Measurements from ENCODE around the gene FUT2.
"Not testable (repeated sequence)": the region's sequence is repeated elsewhere in the genome, so short reads cannot be mapped to it uniquely, and the experiment has no call there.

FUT2 gene

DNA sequence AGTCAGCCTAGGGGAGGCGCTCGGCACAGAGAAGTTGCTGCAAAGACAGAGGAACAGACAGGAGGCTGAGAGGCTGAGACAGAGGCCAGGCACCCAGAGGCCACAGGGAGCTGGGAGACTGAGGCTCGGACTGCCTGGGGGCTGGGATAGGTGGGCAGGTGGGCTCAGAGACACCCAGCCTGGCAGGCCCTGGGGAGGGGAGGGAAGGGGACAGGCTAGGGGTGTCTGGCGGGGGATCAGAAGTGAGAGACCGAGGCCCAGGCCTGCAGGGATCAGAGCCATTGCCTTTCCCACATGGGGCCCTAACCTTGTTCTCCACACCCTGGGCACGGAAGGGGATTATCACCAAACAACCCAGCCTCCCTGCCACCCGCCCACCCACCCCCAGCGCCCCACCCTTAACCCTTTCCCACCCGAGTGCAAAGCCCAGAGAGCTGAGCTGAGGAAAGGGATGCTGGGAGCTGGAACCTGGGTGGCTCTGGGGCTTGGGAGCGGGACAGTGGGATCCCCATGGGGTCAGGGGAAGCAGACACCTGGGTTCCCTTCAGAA, 24.2 kb upstream of the FUT2 start:
- no peak for DNase-seq

DNA sequence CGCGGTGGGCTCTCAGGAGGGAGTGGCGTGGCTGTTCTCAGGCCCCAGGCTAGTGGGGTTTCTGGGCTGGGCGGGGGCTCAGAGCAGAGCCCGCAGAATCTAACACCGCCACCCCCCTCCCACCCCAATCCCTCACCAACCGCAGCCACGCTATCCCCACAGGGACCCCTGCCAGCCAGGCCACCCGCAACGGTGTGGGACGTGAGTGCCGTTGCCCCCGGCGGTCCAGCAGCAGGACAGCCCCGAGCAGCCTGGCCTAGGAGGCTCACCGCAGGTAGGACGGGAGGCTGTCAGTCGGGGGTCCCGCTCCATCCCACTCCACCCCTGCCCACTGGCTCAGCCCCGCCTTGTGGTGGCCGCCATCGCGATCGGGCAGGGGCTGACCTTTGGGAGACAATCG, 22.8 kb upstream of the FUT2 start, which contains the start of gene NTN5:
NTN5 (minus strand) TSS at position 24 of the 400 bp plus-strand sequence. CDS start 2,031 bp downstream, outside the sequence.
- DNase-seq, result no peak

DNA sequence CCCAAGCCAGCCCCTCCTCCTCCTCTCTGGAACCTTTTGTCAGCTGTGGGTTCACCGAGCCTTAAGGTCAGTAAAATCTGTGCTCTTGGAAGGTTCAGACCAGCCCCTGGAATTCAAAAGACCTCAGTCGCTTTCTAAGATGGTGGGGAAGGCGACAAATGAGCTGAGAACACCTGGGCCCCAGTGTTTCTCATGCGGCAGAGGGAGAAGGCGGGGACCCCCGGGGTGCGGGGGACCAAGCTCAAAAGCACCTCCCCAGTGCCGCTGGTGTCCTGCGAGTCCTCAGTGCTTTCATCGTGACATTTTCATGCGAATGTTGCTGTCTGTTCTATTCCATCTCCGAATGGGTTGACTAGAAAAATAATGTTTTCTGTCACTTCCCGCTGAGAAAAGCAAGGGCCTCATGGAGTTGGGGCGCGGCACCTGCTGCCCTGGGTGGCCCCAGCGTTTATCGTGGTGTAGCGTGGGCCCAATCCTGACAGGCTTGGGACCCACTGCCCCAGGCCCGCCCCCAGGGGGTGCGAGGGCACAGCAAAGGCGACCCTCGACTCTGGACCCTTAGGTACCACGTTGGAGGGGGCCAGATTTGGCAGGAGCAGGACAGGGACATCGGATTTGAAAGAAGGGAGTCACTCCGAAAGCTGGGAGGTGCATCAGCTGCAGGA, 22.2 kb upstream of the FUT2 start:
- DNase-seq, result no peak

DNA sequence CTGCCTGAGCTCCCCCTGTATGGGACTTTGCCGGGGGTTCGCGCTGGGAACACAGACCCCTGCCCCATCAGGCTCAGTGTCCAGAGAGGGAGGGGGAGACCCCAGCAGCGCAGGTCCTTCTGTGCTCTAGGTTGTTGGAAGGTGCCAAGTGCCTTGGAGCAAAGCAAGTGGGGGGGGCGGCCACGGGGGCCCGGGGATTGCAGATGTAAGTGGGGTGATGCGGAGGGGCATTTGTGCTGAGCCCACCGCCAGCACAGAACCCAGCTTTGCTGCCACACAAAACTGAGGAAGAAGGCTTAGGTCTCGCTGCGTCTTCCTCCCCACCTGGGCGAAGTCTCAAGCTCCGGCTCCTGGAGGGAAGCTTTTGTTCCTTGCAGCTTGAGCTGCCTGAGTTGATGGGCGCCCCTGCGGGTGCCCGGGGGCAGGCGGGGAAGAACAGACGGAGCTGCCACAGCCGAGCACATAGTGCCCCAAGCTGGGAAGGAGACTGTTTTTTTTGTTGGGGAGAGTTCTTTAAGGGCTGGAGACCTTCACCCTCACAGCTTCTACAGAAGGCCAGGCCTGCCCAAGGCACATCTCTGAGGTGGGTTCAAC, 21.5 kb upstream of the FUT2 start:
- no peak for DNase-seq

DNA sequence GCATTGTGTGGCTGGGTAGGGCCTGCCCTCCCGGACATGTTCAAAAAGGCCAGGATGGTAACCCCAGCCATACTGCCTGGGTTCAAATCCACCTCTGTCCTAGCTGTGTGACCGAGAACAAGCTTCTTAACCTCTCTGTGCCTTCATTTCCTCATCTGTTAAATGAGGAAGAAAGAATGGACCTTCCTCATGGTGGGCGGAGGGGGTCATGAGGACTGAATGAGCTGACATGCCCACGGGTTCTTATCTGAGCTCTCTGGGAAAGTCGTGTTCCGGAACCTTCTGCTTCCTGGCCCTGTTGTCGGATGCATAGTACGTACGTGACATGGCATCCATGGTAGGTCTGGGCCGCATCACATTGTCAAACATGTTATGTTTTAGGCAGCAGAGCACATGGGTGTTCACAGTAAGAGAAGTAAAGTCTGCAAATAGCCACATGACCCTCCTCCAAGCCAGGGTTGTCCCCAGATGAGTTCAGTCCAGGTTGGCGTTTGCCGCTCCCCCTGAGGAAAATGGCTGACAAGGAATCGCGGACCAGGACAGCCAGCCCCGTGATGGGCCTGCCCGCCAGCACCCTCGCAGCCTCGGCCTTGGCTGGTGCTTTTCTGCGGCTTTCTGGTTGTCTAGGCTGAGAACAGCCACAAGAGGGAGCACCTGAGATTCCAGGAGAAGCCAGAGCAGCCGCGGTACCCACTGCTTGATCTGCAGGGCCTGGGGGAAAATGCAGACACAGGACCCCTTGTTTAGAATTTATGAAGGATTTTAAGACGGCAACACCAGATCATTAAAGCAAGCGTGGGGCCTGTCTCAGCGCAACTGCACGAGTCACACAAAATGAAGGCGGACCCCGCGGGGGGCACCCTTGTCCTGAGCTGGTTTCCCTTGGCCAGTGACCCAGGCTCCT, 20.6 kb upstream of the FUT2 start:
- peak; percentile 83 for DNase-seq

DNA sequence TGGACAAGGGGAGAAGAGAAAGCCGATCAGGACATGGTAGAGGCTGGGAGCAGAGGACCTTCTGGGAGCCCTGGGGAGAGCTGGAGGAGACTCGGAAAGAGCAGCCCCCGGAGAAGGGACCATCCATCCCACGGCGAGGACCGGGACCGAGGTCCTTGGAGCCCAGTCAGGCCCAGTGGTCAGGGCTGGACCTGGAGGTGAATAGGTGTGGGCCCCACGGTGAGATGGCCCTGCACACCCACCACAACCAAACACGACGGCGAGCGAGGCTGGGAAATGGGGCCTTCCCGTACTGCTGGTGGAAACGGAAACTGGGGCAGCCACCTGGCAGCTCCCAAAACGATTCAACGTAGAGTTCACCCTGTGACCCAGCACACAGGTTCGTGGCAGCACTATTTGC, 19.3 kb upstream of the FUT2 start:
- DNase-seq, result no peak

DNA sequence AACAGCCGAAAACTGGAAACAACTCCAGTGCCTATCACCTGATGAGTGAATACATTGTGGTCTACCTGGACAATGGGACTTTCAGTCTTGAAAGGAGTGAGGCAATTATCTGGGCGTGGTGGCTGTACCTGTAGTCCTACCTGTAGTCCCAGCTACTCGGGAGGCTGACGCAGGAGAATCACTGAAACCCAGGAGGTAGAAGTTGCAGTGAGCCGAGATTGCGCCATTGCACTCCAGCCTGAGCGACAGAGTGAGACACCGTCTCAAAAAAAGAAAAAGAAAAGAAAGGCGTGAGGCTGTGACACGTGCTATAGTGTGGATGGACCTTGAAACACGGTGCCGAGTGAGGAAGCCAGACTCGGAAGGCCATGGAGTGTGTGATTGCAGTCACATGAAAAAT, 18.9 kb upstream of the FUT2 start:
- DNase-seq, result no peak

DNA sequence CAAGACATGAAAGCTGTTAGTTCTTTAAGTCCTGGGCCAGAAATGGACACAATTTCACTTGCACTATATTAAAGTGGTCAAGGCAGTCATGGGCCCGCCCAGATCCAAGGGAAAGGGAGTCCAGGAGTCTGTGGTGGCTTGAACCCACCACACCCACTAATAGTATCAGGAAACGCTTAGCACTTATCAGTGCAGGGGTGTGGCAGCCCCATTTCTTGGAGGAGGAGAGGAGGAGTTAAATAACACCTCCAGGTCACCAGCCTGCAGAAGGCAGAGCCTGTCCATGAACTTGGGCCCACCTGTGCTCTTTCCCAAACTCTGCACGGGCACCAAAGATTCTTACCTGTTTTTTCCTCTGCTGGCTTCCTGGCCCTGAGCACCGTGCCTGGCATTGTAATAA, 17.6 kb upstream of the FUT2 start:
- no peak for DNase-seq

DNA sequence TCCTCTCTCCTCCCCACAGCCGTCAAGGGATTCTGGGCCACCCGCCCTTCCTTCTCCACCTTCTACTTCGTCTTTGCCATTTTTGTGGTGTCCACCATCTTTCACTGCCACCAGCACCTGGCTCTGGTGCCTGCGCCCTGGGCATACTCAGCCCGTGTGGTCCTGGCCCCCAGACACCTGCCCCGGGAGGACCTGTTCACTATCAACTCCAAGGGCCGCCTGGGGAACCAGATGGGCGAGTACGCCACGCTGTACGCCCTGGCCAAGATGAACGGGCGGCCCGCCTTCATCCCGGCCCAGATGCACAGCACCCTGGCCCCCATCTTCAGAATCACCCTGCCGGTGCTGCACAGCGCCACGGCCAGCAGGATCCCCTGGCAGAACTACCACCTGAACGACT, 15.8 kb upstream of the FUT2 start:
- not testable (repeated sequence) for DNase-seq

DNA sequence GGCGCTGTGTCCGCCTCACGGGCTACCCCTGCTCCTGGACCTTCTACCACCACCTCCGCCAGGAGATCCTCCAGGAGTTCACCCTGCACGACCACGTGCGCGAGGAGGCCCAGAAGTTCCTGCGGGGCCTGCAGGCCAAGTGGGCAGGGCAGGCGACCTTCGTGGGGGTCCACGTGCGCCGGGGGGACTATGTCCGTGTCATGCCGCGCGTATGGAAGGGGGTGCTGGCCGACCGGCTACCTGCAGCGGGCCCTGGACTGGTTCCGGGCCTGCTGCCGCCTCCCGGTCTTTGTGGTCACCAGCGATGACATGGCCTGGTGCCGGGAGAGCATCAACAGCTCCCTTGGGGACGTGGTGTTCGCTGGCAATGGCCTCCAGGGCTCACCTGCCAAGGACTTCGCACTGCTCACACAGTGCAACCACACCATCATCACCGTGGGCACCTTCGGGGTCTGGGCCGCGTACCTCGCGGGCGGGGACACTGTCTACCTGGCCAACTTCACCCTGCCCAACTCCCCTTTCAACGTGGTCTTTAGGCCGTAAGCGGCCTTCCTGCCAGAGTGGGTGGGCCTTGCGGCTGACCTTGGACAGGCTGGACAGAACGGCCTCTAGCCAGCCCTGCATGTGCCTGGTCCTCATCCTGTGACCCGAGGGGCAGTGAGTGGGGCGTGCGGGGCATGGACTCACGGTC, 15.2 kb upstream of the FUT2 start:
- no peak for DNase-seq

DNA sequence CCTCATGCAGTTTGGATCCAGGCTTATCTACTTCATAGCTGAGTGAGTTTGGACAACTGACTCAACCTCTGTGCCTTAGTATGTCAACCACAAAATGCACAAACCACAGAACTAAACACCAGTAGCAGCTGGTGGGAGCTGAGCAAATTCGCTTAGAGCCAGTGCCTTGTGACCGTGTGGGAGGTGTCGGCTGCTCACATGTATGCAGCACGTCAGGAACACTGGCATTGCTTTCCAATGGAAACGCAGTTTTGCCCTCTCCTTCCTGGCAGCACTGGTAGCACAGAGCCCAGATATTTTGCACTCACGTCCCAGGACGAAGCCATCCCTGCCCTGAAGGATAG, 14.7 kb upstream of the FUT2 start:
- DNase-seq, result no peak

DNA sequence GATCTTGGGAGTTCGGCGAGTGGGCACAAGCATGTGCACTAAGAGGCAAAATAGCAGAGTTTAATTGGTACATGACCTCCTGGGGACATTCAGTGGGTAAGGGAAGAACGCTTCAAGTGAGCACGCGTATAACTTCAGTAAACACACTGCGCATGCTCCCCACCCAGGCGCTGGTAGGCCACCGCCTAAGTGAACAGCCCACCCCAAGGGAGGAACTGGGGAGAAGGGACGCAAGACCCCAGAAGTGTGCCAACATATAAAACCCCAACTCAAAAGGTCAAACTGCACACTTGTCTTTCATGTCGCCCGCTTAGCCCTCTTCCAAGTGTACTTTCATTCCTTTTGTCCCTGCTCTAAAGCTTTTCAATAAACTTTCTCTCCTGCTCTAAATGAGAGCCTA, 12.4 kb upstream of the FUT2 start:
- DNase-seq, result peak; percentile 58

DNA sequence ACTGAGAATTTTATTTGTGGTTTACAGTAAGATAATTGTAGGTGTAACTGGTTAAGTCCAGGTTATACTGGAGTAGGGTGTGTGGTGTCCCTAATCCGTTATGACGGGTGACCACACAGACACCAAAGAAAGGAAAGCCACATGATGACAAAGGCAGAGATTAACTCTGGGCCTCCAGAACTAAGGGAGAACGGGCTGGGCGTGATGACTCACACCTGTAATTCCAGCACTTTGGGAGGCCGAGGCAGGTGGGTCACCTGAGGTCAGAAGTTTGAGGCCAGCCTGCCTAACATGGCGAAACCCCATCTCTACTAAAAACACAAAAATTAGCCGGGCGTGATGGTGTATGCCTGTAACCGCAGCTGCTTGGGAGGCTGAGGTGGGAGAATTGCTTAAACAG, 10.2 kb upstream of the FUT2 start:
- DNase-seq, result no peak

DNA sequence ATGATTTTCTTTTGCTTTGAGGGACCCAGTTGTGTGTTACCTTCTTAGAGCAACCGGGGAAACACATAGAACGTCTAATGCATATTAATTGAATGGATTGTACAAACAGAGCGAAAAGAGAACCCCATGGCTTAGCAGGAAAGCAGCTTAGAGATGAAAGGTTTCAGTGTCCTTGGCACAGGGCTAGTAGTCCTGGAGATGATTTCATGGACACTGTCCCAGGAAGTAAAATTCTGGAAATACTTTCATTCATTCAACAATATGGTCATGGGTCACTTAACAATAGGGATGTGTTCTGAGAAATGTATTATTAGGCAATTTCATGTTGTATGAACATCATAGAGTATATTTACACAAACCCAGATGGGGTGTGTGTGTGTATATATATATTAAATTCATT, 9.7 kb upstream of the FUT2 start:
- DNase-seq, result no peak

DNA sequence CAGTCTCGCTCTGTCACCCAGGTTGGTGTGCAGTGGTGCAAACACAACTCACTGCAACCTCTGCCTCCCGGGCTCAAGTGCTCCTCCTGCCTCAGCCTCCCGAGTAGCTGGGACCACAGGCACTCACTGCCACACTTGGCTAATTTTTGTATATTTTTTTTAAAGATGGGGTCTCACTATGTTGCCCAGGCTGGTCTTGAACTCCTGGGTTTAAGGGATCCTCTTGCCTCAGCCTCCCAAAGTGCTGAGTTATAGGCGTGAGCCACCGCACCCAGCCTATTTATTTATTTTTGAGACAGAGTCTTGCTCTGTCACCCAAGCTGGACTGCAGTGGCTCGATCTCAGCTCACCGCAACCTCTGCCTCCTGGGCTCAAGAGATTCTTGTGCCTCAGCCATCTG, 9.1 kb upstream of the FUT2 start:
- DNase-seq, result not testable (repeated sequence)

DNA sequence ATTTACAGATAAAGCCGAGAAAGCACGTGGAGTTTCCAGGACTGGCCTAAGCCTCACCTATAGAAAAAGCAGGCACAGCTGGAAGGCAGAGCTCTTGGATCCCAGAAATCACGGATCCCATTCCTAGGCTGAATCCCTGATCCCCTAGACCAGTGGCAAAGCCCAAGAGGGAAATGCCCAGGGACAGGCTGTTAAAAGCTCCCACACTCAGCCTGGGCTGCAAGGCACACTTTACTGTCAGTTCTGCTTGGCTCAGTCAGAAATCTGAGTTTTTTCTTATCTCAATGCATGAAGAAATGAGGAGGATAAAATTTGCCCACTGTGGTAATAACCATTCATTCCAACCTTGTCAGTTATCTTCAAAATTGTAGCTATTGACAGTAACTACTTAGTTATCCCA, 8.0 kb upstream of the FUT2 start:
- DNase-seq, result no peak

DNA sequence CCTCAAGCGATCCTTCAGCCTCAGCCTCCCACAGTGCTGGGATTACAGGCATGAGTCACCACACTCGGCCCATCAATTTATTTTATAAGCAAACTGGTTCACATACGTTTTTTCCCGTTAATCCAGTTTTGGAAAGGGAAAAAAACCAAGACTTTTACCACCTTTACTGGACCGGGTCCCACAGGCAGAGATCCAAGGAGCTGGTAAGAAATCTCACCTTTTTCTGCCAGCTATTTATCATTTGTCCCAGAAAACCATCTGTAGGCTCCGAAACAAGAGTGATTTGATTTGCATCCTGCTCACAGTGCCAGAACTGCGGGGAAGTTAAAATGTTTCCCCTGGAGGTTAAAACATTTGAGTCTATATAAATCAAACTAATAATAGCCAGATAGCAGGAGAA, 6.3 kb upstream of the FUT2 start:
- no peak for DNase-seq

DNA sequence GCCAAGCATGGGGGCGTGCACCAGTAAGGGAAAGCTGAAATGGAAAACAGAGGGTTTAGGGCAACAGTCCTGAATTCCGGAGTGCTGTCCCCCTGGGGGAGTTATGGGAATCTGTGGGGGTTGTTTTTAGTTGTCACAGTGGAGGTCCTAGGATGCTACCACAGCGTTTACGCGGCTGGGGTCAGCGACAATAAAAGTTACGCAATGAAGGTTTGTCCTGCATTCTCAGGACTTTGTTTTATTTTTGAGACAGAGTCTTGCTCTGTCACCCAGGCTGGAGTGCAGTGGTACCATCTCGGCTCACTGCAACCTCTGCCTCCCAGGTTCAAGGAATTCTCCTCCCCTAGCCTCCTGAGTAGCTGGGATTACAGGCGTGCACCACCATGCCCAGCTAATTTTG, 2.1 kb upstream of the FUT2 start:
- not testable (repeated sequence) for DNase-seq

DNA sequence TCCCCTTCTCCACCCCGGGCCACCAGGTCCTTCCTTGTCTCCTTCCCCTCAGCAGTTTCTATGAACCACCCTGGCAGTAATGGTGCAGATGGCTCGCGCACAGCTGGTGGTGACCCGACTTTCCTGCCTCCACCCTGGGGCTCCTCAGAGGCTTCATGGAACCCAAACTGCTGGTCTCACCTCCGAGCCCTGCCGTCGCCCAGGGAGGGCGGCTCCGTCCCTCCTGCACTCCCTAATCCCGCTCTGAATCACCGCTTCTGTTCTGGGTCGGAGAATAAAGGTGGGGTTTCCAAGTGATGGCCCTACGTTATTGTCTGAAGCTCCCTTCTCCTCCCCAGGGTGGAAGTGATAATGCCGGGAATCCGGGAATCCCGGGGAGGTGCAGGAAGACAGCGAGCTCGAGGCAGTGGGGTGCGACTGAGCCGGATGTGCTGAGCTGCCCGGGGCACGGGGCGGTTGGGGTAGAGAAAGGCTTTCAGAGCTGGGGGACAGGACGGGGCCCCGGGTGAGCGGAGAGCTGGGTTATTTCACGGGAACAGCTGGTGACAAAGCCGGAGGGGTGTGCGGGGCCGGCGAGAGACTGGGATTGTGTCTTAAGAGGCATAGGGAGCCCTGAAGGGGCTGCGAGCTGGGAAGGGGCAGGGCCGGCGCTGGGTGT, 711 bp downstream of the FUT2 start:
- DNase-seq, result peak; percentile 32

DNA sequence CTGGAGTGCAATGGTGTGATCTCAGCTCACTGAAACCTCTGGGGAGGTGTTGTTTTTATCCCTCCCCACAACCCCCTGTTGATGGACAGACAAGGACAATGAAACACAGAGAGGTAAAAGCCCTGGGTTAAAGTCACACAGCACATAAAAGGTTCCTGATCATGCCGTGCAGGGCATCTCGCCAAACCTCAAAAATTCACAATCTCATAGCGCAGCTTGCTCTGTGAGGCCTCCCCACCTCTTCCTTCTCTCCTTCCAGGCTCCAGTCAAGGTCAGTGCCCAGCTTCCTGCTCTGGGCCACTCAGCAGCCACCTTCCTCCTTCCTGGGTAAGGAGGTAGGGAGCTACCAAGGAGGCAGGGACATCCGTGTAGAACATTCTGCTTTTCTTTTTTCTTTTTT, 2.3 kb downstream of the FUT2 start:
- DNase-seq, result no peak

DNA sequence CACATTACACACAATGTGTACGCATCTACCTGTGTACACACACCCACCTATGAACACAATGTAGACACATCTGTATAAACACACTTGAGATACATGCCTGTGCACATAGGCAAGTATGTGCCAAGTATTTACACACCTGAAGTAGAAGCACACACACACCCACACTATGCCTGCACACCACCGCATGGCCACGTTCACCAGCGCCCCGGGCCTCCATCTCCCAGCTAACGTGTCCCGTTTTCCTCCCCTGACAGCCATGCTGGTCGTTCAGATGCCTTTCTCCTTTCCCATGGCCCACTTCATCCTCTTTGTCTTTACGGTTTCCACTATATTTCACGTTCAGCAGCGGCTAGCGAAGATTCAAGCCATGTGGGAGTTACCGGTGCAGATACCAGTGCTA, 6.9 kb downstream of the FUT2 start:
- no peak for DNase-seq

DNA sequence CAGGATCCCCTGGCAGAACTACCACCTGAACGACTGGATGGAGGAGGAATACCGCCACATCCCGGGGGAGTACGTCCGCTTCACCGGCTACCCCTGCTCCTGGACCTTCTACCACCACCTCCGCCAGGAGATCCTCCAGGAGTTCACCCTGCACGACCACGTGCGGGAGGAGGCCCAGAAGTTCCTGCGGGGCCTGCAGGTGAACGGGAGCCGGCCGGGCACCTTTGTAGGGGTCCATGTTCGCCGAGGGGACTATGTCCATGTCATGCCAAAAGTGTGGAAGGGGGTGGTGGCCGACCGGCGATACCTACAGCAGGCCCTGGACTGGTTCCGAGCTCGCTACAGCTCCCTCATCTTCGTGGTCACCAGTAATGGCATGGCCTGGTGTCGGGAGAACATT, 7.5 kb downstream of the FUT2 start:
- no peak for DNase-seq

DNA sequence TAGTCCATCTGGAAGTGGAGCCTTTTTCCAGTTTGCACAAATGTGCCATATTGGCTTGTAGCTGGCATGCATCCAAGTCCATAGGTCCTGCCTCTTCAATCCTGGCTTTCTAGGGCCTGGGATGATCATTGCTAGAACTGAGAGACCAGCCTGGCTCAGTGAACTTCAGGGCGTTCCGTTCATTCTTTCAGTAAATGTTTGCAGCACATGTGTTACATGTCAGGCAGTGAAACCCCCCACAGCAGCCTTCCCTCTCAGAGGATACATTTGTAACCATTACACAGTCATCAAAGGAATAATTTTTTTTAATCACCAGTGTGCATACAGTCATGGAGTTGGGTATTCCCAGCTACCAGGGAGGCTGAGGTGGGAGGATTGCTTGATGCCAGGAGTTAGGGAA, 9.7 kb downstream of the FUT2 start:
- DNase-seq, result no peak

Measured in CD4-positive, alpha-beta T cell treated with Interleukin-17A for 4 hours (primary cell).